ENCODE data around the gene ZNF837. TPM values are rescaled to one million over a fixed set of nuclear protein-coding genes. Genes with fewer than 3 reads are reported as not detected.

ZNF837 gene
- polyA plus RNA-seq, 1 donor (not counting 4 experiments of a cell fraction or from before 2014, with no cell fraction given) = 0.29 TPM

DNA sequence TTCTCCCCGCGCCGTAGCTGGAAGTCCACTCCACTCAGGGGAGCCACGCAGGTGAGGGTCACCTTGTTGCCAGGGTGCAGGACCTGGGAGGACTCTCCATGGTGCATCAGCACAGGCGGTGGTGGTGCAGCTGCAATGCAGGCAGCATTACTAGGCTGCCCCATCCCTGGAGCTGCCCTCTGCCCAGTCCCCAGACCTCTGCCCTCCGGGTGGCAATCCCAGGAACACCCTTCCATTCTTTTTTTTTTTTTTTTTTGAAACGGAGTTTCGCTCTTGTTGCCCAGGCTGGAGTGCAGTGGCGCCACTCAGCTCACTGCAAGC, 29.3 kb downstream of the ZNF837 start:
- Histone ChIP-seq H2AFZ (ENCODE audit: control insufficient read depth, low read length) (no peak overlapping the region), H3K4me3 (ENCODE audit: control insufficient read depth in 2 of 3, extremely low read depth in 1 of 3, insufficient read depth in 2 of 3, low read depth in 1 of 3, low read length in 3 of 3) (no peak overlapping the region), H4K20me1 (ENCODE audit: control insufficient read depth, extremely low read depth, insufficient read depth, low read length) (no peaks in the 10 kb centered on the region), H3K79me2 (ENCODE audit: control insufficient read depth, insufficient read depth, low read length) (no peaks in the 10 kb centered on the region), H3K9me3 (ENCODE audit: control insufficient read depth, low read depth, low read length) (peaks cover 3% of the 10 kb centered on the region), H3K27ac (ENCODE audit: control insufficient read depth, insufficient read depth, low read length) (no peak overlapping the region), H3K4me1 (ENCODE audit: control insufficient read depth, extremely low read depth, insufficient read depth, low read length) (no peaks in the 10 kb centered on the region), H3K4me2 (ENCODE audit: control insufficient read depth, extremely low read depth, insufficient read depth, low read depth, low read length) (no peak overlapping the region), H3K9me1 (ENCODE audit: control insufficient read depth, extremely low read depth, insufficient read depth, low read length) (no peaks in the 10 kb centered on the region), H3K27me3 (ENCODE audit: control insufficient read depth, extremely low read depth, insufficient read depth, low read length) (peaks cover 45% of the 10 kb centered on the region), H3K9ac (ENCODE audit: control insufficient read depth, extremely low read depth, insufficient read depth, low read length) (no peak overlapping the region), H3K36me3 (ENCODE audit: control insufficient read depth in 2 of 2, extremely low read depth in 1 of 2, insufficient read depth in 2 of 2, low read length in 2 of 2) (no peaks in the 10 kb centered on the region)
- no peak for FAIRE-seq
- TF ChIP-seq EZH2 (IDR thresholded peaks at IDR 0.05; ENCODE audit: low read length) = no peak
- TF ChIP-seq, protein P1, sequence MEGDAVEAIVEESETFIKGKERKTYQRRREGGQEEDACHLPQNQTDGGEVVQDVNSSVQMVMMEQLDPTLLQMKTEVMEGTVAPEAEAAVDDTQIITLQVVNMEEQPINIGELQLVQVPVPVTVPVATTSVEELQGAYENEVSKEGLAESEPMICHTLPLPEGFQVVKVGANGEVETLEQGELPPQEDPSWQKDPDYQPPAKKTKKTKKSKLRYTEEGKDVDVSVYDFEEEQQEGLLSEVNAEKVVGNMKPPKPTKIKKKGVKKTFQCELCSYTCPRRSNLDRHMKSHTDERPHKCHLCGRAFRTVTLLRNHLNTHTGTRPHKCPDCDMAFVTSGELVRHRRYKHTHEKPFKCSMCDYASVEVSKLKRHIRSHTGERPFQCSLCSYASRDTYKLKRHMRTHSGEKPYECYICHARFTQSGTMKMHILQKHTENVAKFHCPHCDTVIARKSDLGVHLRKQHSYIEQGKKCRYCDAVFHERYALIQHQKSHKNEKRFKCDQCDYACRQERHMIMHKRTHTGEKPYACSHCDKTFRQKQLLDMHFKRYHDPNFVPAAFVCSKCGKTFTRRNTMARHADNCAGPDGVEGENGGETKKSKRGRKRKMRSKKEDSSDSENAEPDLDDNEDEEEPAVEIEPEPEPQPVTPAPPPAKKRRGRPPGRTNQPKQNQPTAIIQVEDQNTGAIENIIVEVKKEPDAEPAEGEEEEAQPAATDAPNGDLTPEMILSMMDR (optimal IDR thresholded peaks at IDR 0.05 in 1 of 3, IDR thresholded peaks at IDR 0.05 in 1 of 3, conservative IDR thresholded peaks at IDR 0.05 in 1 of 3; ENCODE audit: extremely low read depth in 1 of 3, insufficient read depth in 2 of 3, low read length in 3 of 3) = no peak
- DNase-seq (ENCODE audit: low read depth, low spot score) = no peak
- dilution Hi-C loops (cut with MboI; ENCODE audit: extremely low pct_ligation_motif_present, low sequenced_read_pairs) = no loop called here

DNA sequence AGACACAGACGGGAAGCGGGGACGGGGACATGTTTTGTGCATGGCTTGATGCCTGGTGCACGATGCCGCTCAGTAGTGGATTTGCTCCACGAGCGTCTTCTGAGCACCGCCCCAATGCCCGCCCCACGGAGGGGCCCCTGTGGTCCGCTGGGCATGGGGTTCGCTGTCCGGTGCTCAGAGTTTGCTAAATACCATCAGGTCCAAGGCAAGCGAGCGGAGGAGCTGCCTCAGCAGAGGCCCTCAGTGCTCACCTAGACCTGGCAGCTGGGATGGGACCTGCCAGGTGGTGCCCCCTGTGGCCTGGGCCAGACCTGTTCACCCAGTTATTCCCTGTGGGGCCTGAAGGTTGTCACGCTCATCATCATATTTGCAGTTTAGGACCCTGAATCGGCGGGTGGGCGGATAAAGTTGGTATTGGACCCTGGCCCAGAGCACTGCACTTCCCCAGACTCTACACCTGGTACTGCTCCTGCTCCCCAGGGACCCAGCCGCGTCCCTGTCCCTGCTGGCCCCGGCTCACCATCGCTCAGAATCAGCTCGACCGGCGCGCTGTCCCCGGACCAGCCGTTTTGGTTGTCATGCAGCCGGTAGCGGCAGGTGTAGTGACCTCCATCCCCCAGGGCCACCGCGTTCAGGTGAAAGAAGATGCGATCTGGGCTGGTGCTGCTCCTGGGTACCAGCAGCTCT, 29.8 kb downstream of the ZNF837 start:
- Histone ChIP-seq H2AFZ (ENCODE audit: control insufficient read depth, low read length) (no peak overlapping the region), H3K27ac (ENCODE audit: control insufficient read depth, insufficient read depth, low read length) (no peak overlapping the region), H3K4me3 (ENCODE audit: control insufficient read depth in 2 of 3, extremely low read depth in 1 of 3, insufficient read depth in 2 of 3, low read depth in 1 of 3, low read length in 3 of 3) (no peak overlapping the region), H3K4me2 (ENCODE audit: control insufficient read depth, extremely low read depth, insufficient read depth, low read depth, low read length) (no peak overlapping the region), H3K9ac (ENCODE audit: control insufficient read depth, extremely low read depth, insufficient read depth, low read length) (no peak overlapping the region), H4K20me1 (ENCODE audit: control insufficient read depth, extremely low read depth, insufficient read depth, low read length) (no peaks in the 10 kb centered on the region), H3K9me1 (ENCODE audit: control insufficient read depth, extremely low read depth, insufficient read depth, low read length) (no peaks in the 10 kb centered on the region), H3K27me3 (ENCODE audit: control insufficient read depth, extremely low read depth, insufficient read depth, low read length) (peaks cover 41% of the 10 kb centered on the region), H3K79me2 (ENCODE audit: control insufficient read depth, insufficient read depth, low read length) (no peaks in the 10 kb centered on the region), H3K4me1 (ENCODE audit: control insufficient read depth, extremely low read depth, insufficient read depth, low read length) (no peaks in the 10 kb centered on the region), H3K36me3 (ENCODE audit: control insufficient read depth in 2 of 2, extremely low read depth in 1 of 2, insufficient read depth in 2 of 2, low read length in 2 of 2) (no peaks in the 10 kb centered on the region), H3K9me3 (ENCODE audit: control insufficient read depth, low read depth, low read length) (peaks cover under 1% of the 10 kb centered on the region)
- no peak for DNase-seq (ENCODE audit: low read depth, low spot score)
- FAIRE-seq = no peak
- no peak for TF ChIP-seq EZH2 (IDR thresholded peaks at IDR 0.05; ENCODE audit: low read length)
- TF ChIP-seq, protein P1 (optimal IDR thresholded peaks at IDR 0.05 in 1 of 3, IDR thresholded peaks at IDR 0.05 in 1 of 3, conservative IDR thresholded peaks at IDR 0.05 in 1 of 3; ENCODE audit: extremely low read depth in 1 of 3, insufficient read depth in 2 of 3, low read length in 3 of 3) = no peak
- dilution Hi-C loops (cut with MboI; ENCODE audit: extremely low pct_ligation_motif_present, low sequenced_read_pairs) = no loop called here
